Stomach (tissue), 9 donors: ENCODE measurements around the gene PLS3. TPM values are rescaled to one million over a fixed set of nuclear protein-coding genes. Genes with fewer than 3 reads are reported as not detected.

ENCODE experiments used
- DNase-seq, 2 donors: peaks; one replicate each; pipeline versions ENCODE4 v3.0.0 to v3.0.0-alpha.2; 2013 to 2019
- H3K27ac ChIP-seq, 5 donors: fragments of 200-600 bp in 4 of 5; sonication (generic) in 4 of 5; one replicate each; pipeline ENCODE4 v1.5.1; 2013 to 2019; ENCODE audit warnings: mild to moderate bottlenecking in 1 of 5, moderate library complexity in 1 of 5
- H3K27me3 ChIP-seq, 3 donors: fragments of 200-600 bp; sonication (generic); one replicate each; pipeline ENCODE4 v1.5.1; 2017 to 2019; ENCODE audit warnings: mixed run types in 1 of 3
- H3K36me3 ChIP-seq, 4 donors: fragments of 200-600 bp; sonication (generic); 1 replicate in 3 of 4; 2 replicates in 1 of 4; pipeline ENCODE4 v1.5.1; 2016 to 2019
- H3K4me1 ChIP-seq, 4 donors: fragments of 200-600 bp; sonication (generic); one replicate each; pipeline ENCODE4 v1.5.1; 2016 to 2019
- H3K4me3 ChIP-seq, 4 donors: fragments of 200-600 bp; sonication (generic) in 3 of 4; one replicate each; pipeline ENCODE4 v1.5.1; 2016 to 2019; ENCODE audit warnings: mild to moderate bottlenecking in 1 of 4
- H3K9me3 ChIP-seq, 4 donors: fragments of 200-600 bp; sonication (generic); one replicate each; pipeline ENCODE4 v1.5.1; 2016 to 2019
- CTCF ChIP-seq, 7 experiments: fragments of 450-650 bp in 4 of 7; fragments of 200-600 bp in 3 of 7; sonication (generic) in 3 of 7; IDR thresholded peaks; one replicate each; pipeline ENCODE4 v1.5.1; 2016 to 2019; ENCODE audit warnings: antibody characterized with exemption in 7 of 7, control low read depth in 2 of 7, mild to moderate bottlenecking in 1 of 7
- EP300 ChIP-seq: sonication (generic); formaldehyde crosslinking; IDR thresholded peaks from one replicate; pipeline ENCODE4 v1.6.1; 2017; ENCODE audit warnings: antibody characterized with exemption
- POLR2A ChIP-seq, 4 donors: fragments of 450-650 bp; IDR thresholded peaks; one replicate each; pipeline ENCODE4 v1.6.1; 2016; ENCODE audit warnings: antibody characterized with exemption in 4 of 4, control low read depth in 2 of 4, mild to moderate bottlenecking in 1 of 4, moderate library complexity in 1 of 4
- POLR2AphosphoS5 ChIP-seq, 3 donors: sonication (generic); formaldehyde crosslinking; IDR thresholded peaks; one replicate each; pipeline ENCODE4 v1.6.1; 2016; ENCODE audit warnings: antibody characterized with exemption in 3 of 3
- WGBS, 5 donors: extraction: QIAGEN DNeasy Blood & Tissue Kit in 3 of 5; methylation state at CpG; one replicate each; pipeline versions ENCODE4 v1.1.5 to v1.1.7; 2013 to 2018; 5-methylcytosine and 5-hydroxymethylcytosine counted together
- intact Hi-C: fragments of 100-400 bp; cut with DNase I; formaldehyde crosslinking; loops from one replicate; pipeline ENCODE4 v1.15.1; 2023; ENCODE audit warnings: low total_unique reads
- polyA plus RNA-seq, 3 donors: library from polyadenylated mRNA; stranded (reverse); fragments of 200-250 nt; gene quantifications; one replicate each; pipeline ENCODE4 v1.2.3, GENCODE V29; 2013
- total RNA-seq, 5 donors: library from RNA; depleted of rRNA; stranded (reverse); fragments of >200 nt; gene quantifications; one replicate each; pipeline versions ENCODE4 v1.1.0 to v1.2.3, GENCODE V29; 2014 to 2016
- donor health status: healthy with polysubstance abuse.
- donor health status: Bipolar disorder and iron deficiency.
- donor health status: healthy.

PLS3 gene
- total and polyA plus RNA-seq, 8 donors = 7.5 to 129 (median 41.6) TPM

- TF ChIP-seq POLR2A (IDR thresholded peaks at IDR 0.05) (no peak), CTCF (IDR thresholded peaks at IDR 0.05) (no peak), POLR2AphosphoS5 (IDR thresholded peaks at IDR 0.05) (no peak), EP300 (no peak)
- H3K27me3 ChIP-seq = peaks cover 0 to 7% (median 0%) of the 10 kb centered on the region in 3 donors
- WGBS, 5 donors = 36 to 64% (median 57%) methylated on average over 12 to 13 of the region's 13 CpGs
- DNase-seq = no peak
- H3K4me1 ChIP-seq = peaks cover 0 to 25% (median 12%) of the 10 kb centered on the region in 4 donors
- peak overlapping the region in 4 of 5 donors; percentile 21 to 57 (median 41) for H3K27ac ChIP-seq
- intact Hi-C loops = no loop called here
- no peak overlapping the region for H3K4me3 ChIP-seq
- H3K9me3 ChIP-seq = no peaks in the 10 kb centered on the region
- no peaks in the 10 kb centered on the region for H3K36me3 ChIP-seq
Observed at GRCh38 chrX:115582616-115583495, 21.9 kb downstream of the PLS3 start.

- H3K36me3 ChIP-seq = no peaks in the 10 kb centered on the region
- no peak overlapping the region for H3K4me3 ChIP-seq
- no peaks in the 10 kb centered on the region for H3K9me3 ChIP-seq
- intact Hi-C loops = no loop called here
- TF ChIP-seq POLR2A (IDR thresholded peaks at IDR 0.05) = no peak
- no peak for TF ChIP-seq CTCF (IDR thresholded peaks at IDR 0.05)
- no peak for TF ChIP-seq EP300
- TF ChIP-seq POLR2AphosphoS5 (IDR thresholded peaks at IDR 0.05) = no peak
- peak overlapping the region in 3 of 5 donors; percentile 21 to 57 (median 46) for H3K27ac ChIP-seq
- WGBS, 5 donors = 22 to 51% (median 34%) methylated on average over 5 of the region's 5 CpGs
- DNase-seq = no peak
- H3K4me1 ChIP-seq = peaks cover 0 to 30% (median 12%) of the 10 kb centered on the region in 4 donors
- peaks cover 0 to 7% (median 0%) of the 10 kb centered on the region in 3 donors for H3K27me3 ChIP-seq
Observed at GRCh38 chrX:115583496-115584004, 22.6 kb downstream of the PLS3 start.

- H3K9me3 ChIP-seq = no peaks in the 10 kb centered on the region
- no peak overlapping the region for H3K4me3 ChIP-seq
- TF ChIP-seq POLR2A (IDR thresholded peaks at IDR 0.05) (no peak), EP300 (no peak), POLR2AphosphoS5 (IDR thresholded peaks at IDR 0.05) (no peak), CTCF (IDR thresholded peaks at IDR 0.05) (no peak)
- peaks cover 0 to 36% (median 12%) of the 10 kb centered on the region in 4 donors for H3K4me1 ChIP-seq
- intact Hi-C loops = no loop called here
- H3K27ac ChIP-seq = peak overlapping the region in 2 of 5 donors; percentile 38 to 46
- 35 to 63% (median 55%) methylated on average over 2 of the region's 2 CpGs for WGBS, 5 donors
- peaks cover 0 to 6% (median 0%) of the 10 kb centered on the region in 3 donors for H3K27me3 ChIP-seq
- no peak for DNase-seq
- H3K36me3 ChIP-seq = no peaks in the 10 kb centered on the region
Observed at GRCh38 chrX:115584696-115585095, 23.7 kb downstream of the PLS3 start.

GRCh38 chrX:115588179-115588578 is 27.2 kb downstream of the PLS3 start:
- H3K4me1 ChIP-seq = peaks cover 0 to 50% (median 15%) of the 10 kb centered on the region in 4 donors
- intact Hi-C loops = no loop called here
- no peak overlapping the region for H3K27ac ChIP-seq
- H3K27me3 ChIP-seq = peaks cover 0 to 8% (median 0%) of the 10 kb centered on the region in 3 donors
- H3K9me3 ChIP-seq = no peaks in the 10 kb centered on the region
- H3K36me3 ChIP-seq = no peaks in the 10 kb centered on the region
- peak in 1 of 2 donors; percentile 47 for DNase-seq
- WGBS, 5 donors = 27 to 53% (median 41%) methylated on average over 4 of the region's 4 CpGs
- TF ChIP-seq POLR2AphosphoS5 (IDR thresholded peaks at IDR 0.05) (no peak), POLR2A (IDR thresholded peaks at IDR 0.05) (no peak), EP300 (no peak), CTCF (IDR thresholded peaks at IDR 0.05) (no peak)
- no peak overlapping the region for H3K4me3 ChIP-seq
